ENCODE data around the gene CNKSR1. TPM values are rescaled to one million over a fixed set of nuclear protein-coding genes. Genes with fewer than 3 reads are reported as not detected.
A peak's percentile ranks its signal among the peaks of the same experiment; 100 is the strongest.

The CNKSR1 gene
- total RNA-seq, 1 experiment from 2014 or later = 35.5 TPM

DNA sequence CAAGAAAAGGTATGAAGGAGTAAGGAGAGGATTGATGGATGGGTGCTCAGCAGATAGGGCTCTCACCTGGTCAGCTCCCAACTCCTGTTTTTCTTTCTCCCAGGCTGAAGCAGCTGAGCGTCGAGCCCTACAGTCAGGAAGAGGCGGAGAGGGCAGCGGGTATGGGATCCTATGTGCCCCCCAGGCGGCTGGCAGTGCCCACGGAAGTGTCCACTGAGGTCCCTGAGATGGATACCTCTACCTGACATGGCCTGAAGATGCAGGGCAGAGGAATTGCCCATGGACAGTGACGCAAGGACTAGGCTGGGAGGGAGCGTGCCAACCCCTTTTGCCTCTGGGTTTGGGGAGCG lies 6.8 kb upstream of the CNKSR1 start:
- intact Hi-C loops (cut with micrococcal nuclease) = no loop called here
- H3K27me3 Mint-ChIP-seq (ENCODE audit: insufficient read depth, unreplicated experiment) = no peaks in the 10 kb centered on the region
- no TSS peak for BruUV-seq (replicated peaks)
- ChIA-PET POLR2A (interaction anchor here (0.9 to 1.8 kb wide), 13 partner anchors 8 to 262 kb away, joined by 3 to 27 read pairs (median 4); partner anchors contain the start of genes CEP85, DHDDS, PDIK1L and SH3BGRL3), CTCF (interaction anchor here (0.6 to 2.8 kb wide), 21 partner anchors 9 to 331 kb away, joined by 3 to 20 read pairs (median 4); partner anchors contain the start of gene CEP85)
- H3K27ac Mint-ChIP-seq (ENCODE audit: low read depth, unreplicated experiment) = peak overlapping the region; percentile 93
- no peaks in the 10 kb centered on the region for H3K36me3 Mint-ChIP-seq (ENCODE audit: insufficient read depth, unreplicated experiment)
- TF ChIP-seq, protein P1, sequence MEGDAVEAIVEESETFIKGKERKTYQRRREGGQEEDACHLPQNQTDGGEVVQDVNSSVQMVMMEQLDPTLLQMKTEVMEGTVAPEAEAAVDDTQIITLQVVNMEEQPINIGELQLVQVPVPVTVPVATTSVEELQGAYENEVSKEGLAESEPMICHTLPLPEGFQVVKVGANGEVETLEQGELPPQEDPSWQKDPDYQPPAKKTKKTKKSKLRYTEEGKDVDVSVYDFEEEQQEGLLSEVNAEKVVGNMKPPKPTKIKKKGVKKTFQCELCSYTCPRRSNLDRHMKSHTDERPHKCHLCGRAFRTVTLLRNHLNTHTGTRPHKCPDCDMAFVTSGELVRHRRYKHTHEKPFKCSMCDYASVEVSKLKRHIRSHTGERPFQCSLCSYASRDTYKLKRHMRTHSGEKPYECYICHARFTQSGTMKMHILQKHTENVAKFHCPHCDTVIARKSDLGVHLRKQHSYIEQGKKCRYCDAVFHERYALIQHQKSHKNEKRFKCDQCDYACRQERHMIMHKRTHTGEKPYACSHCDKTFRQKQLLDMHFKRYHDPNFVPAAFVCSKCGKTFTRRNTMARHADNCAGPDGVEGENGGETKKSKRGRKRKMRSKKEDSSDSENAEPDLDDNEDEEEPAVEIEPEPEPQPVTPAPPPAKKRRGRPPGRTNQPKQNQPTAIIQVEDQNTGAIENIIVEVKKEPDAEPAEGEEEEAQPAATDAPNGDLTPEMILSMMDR (IDR thresholded peaks at IDR 0.05; ENCODE audit: unreplicated experiment) = no peak
- H3K4me3 Mint-ChIP-seq (ENCODE audit: unreplicated experiment) = peak overlapping the region; percentile 86
- no peaks in the 10 kb centered on the region for H3K9me3 Mint-ChIP-seq (ENCODE audit: unreplicated experiment)
- no peaks in the 10 kb centered on the region for H3K4me1 Mint-ChIP-seq (ENCODE audit: insufficient read depth, unreplicated experiment)
- no peak for DNase-seq (ENCODE audit: unreplicated experiment)

DNA sequence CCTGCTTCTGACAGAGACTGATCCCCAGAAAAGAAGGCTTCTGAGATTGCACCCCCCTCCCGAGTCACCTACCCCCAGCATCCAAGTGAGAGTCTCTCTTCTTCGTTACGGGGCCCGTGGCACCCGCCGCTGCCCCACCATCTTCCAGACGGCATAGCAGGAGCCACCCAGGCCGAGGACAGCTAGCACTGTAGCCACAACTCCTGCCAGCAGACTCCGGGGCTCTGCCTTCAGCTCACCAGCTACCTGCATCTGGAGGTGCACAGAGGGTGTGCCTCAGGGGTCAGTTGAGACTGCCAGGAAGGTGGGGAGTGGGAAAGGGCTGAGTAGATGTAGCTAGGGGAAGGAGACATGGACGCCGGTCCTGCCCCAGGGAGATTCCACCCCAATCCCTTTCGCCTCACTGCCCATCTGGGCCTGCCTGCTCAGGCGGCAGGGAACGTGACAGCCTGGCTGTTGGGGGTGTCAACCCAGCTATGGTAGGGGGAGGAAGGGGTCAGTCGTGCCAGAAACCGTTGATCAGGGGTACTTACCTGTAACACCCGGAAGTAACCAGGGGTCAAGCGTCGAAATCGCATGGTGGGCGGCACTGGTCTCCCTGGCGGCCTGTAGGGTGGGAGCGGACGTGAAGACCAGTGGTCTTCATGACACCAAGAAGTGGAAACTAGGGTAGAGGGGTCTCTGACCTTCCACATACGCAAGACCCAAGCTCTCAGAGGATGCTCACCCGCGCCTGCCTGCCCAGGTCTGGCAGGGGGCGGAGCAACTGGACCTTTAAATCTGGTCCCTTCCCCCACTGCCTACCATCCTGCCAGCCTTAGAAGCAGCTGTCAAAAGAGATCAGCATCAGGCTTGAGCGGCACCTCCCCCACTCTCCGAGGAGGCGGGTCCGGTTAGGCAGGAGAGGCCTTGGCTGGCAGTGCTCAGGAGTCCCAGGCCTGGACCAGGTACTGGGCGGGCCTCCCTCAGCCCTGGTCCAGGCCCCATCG lies 5.9 kb upstream of the CNKSR1 start, which contains the start of gene ZNF593OS:
TSS of gene ZNF593OS (minus strand) at position 749 of the 989 bp plus-strand sequence. CDS start at position 578, 171 bp downstream.
- Mint-ChIP-seq H3K4me1 (ENCODE audit: insufficient read depth, unreplicated experiment) (no peaks in the 10 kb centered on the region), H3K36me3 (ENCODE audit: insufficient read depth, unreplicated experiment) (no peaks in the 10 kb centered on the region), H3K27ac (ENCODE audit: low read depth, unreplicated experiment) (peak within 1 kb of the TSS; percentile 93), H3K27me3 (ENCODE audit: insufficient read depth, unreplicated experiment) (no peaks in the 10 kb centered on the region), H3K9me3 (ENCODE audit: unreplicated experiment) (no peaks in the 10 kb centered on the region), H3K4me3 (ENCODE audit: unreplicated experiment) (peak within 1 kb of the TSS; percentile 86)
- ChIA-PET CTCF (interaction anchor here (0.5 to 2.1 kb wide), 5 partner anchors 62 to 690 kb away, joined by 3 to 6 read pairs (median 4); partner anchors contain the start of gene CEP85), POLR2A (interaction anchor here (0.9 to 3.6 kb wide), 2 partner anchors 63 to 151 kb away, joined by 4 to 18 read pairs; partner anchors contain the start of gene CEP85)
- no peak for DNase-seq (ENCODE audit: unreplicated experiment)
- intact Hi-C loops (cut with micrococcal nuclease) = no loop called here
- BruUV-seq (replicated peaks) = no TSS peak
- TF ChIP-seq, protein P1 (IDR thresholded peaks at IDR 0.05; ENCODE audit: unreplicated experiment) = no peak

DNA sequence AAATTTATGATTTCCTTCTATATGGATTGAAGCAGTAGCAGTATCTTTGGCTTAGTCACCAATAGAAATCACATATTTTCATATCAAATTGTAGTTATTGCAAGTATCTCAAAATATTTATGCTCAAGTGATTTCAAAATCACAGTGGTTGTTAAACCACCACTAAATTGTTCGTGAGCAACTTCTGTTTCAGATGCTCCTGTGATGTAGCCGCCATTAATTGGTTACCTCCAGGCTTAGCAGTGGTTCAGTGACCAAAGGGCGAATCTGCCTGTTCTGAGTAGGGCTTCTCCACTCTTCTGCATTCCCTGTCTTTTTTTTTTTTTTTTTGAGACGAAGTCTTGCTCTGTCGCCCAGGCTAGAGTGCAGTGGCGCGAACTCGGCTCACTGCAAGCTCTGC lies 1.9 kb upstream of the CNKSR1 start:
- H3K27me3 Mint-ChIP-seq (ENCODE audit: insufficient read depth, unreplicated experiment) = no peaks in the 10 kb centered on the region
- DNase-seq (ENCODE audit: unreplicated experiment) = no peak
- intact Hi-C loops (cut with micrococcal nuclease) = no loop called here
- no peaks in the 10 kb centered on the region for H3K9me3 Mint-ChIP-seq (ENCODE audit: unreplicated experiment)
- no peak overlapping the region for H3K27ac Mint-ChIP-seq (ENCODE audit: low read depth, unreplicated experiment)
- no peak overlapping the region for H3K4me3 Mint-ChIP-seq (ENCODE audit: unreplicated experiment)
- CTCF ChIA-PET = interaction anchor here (2.3 kb wide), 1 partner anchor 59 kb away, joined by 9 read pairs; the partner anchor contains the start of gene CEP85
- no TSS peak for BruUV-seq (replicated peaks)
- TF ChIP-seq, protein P1 (IDR thresholded peaks at IDR 0.05; ENCODE audit: unreplicated experiment) = no peak
- peaks cover 6% of the 10 kb centered on the region for H3K36me3 Mint-ChIP-seq (ENCODE audit: insufficient read depth, unreplicated experiment)
- peaks cover 17% of the 10 kb centered on the region for H3K4me1 Mint-ChIP-seq (ENCODE audit: insufficient read depth, unreplicated experiment)
- POLR2A ChIA-PET = interaction anchor here (4.6 kb wide), 1 partner anchor 60 kb away, joined by 50 read pairs; the partner anchor contains the start of gene CEP85

DNA sequence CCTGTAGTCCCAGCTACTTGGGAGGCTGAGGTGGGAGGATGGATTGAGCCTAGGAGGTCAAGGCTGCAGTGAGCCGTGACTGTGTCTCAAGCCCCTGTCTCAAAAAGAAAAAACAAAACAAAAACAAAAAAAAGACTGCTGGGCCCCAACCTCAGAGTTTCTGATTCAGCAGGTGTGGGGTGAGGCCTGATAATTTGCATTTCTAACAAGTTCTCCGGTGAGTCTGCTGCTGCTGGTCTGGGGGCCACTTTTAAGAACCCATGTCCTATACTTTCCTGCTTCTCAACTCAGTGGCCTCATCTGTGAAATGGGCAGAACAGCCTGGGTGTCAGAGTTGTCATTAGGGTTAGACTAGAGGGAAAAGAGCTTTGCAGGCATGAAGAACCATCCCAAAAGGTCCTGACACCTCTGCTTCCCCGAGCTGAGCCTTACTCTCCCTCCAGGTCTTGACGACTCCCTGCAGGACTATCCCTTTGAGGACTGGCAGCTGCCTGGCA lies 2.8 kb downstream of the CNKSR1 start:
- intact Hi-C loops (cut with micrococcal nuclease) = no loop called here
- ChIA-PET CTCF (interaction anchor here (0.6 to 4.3 kb wide), 3 partner anchors 10 to 453 kb away, joined by 3 to 28 read pairs (median 10); partner anchors contain the start of genes CEP85 and ZNF593), POLR2A (interaction anchor here (1.3 to 1.5 kb wide), 2 partner anchors 10 to 54 kb away, joined by 6 read pairs; partner anchors contain the start of genes CEP85 and ZNF593)
- no peak overlapping the region for H3K27ac Mint-ChIP-seq (ENCODE audit: low read depth, unreplicated experiment)
- BruUV-seq (replicated peaks) = no TSS peak
- no peak for DNase-seq (ENCODE audit: unreplicated experiment)
- TF ChIP-seq, protein P1 (IDR thresholded peaks at IDR 0.05; ENCODE audit: unreplicated experiment) = no peak
- no peaks in the 10 kb centered on the region for H3K27me3 Mint-ChIP-seq (ENCODE audit: insufficient read depth, unreplicated experiment)
- H3K4me1 Mint-ChIP-seq (ENCODE audit: insufficient read depth, unreplicated experiment) = peaks cover 27% of the 10 kb centered on the region
- H3K9me3 Mint-ChIP-seq (ENCODE audit: unreplicated experiment) = no peaks in the 10 kb centered on the region
- peaks cover 35% of the 10 kb centered on the region for H3K36me3 Mint-ChIP-seq (ENCODE audit: insufficient read depth, unreplicated experiment)
- no peak overlapping the region for H3K4me3 Mint-ChIP-seq (ENCODE audit: unreplicated experiment)

Data from MCF 10A (cell line).